Measurements from ENCODE around the gene HHATL.

- TF ChIP-seq CBFB (CRISPR knock-in tag; IDR thresholded peaks at IDR 0.05; ENCODE audit: low read depth) (no peak), ATF6 (CRISPR knock-in tag; IDR thresholded peaks at IDR 0.05) (no peak), NR2C2 (CRISPR knock-in tag; IDR thresholded peaks at IDR 0.05) (no peak), MXD4 (CRISPR knock-in tag; IDR thresholded peaks at IDR 0.05; ENCODE audit: borderline replicate concordance) (no peak), ZNF121 (CRISPR knock-in tag; IDR thresholded peaks at IDR 0.05) (no peak), KAT7 (CRISPR knock-in tag; IDR thresholded peaks at IDR 0.05; ENCODE audit: borderline replicate concordance) (no peak), SMAD3 (CRISPR knock-in tag; IDR thresholded peaks at IDR 0.05; ENCODE audit: borderline replicate concordance) (no peak)
- TF ChIP-seq, protein P1, sequence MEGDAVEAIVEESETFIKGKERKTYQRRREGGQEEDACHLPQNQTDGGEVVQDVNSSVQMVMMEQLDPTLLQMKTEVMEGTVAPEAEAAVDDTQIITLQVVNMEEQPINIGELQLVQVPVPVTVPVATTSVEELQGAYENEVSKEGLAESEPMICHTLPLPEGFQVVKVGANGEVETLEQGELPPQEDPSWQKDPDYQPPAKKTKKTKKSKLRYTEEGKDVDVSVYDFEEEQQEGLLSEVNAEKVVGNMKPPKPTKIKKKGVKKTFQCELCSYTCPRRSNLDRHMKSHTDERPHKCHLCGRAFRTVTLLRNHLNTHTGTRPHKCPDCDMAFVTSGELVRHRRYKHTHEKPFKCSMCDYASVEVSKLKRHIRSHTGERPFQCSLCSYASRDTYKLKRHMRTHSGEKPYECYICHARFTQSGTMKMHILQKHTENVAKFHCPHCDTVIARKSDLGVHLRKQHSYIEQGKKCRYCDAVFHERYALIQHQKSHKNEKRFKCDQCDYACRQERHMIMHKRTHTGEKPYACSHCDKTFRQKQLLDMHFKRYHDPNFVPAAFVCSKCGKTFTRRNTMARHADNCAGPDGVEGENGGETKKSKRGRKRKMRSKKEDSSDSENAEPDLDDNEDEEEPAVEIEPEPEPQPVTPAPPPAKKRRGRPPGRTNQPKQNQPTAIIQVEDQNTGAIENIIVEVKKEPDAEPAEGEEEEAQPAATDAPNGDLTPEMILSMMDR (IDR thresholded peaks at IDR 0.05) = no peak
These were observed 31.8 kb upstream of the HHATL start for GRCh38 chr3:42734263-42734860.
